Stimulated activated CD8-positive, alpha-beta memory T cell treated with anti-CD3 and anti-CD28 coated beads, Interleukin-2, amount 100 ng/mL, for 48 hours (primary cell): Measurements from ENCODE around the gene FAM98B.
"Not testable (repeated sequence)": the region's sequence is repeated elsewhere in the genome, so short reads cannot be mapped to it uniquely, and the experiment has no call there.

Experiments
- DNase-seq, 2 donors: peaks; one replicate each; pipeline ENCODE4 v3.0.0-alpha.2; 2020; ENCODE audit warnings: low read depth in 2 of 2

The FAM98B gene

GRCh38 chr15:38453971-38454695 is at the start of gene FAM98B:
TSS of gene FAM98B (plus strand) at chr15:38454127. CDS start at chr15:38454162, 35 bp downstream.
- peak; percentile 86 to 89 for DNase-seq

DNA sequence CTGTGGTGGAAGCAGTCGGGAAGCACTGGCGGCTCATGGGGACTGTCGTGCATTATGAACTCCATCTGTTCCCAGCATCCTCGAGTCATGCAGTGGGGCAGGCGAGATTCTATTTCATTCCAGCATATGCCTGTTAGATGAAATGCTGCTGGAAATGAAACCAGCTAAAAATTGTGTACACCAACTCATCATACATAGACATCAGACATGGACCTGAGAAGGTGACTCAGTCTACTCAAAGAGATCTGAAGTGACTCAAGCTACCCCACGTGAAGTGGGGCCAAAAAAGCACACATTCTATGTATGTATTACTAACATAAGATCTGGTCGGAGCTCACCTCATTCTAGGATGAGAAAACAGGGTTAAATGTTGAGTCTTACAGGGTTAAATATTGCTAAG is 47.5 kb upstream of the FAM98B start:
- no peak for DNase-seq

DNA sequence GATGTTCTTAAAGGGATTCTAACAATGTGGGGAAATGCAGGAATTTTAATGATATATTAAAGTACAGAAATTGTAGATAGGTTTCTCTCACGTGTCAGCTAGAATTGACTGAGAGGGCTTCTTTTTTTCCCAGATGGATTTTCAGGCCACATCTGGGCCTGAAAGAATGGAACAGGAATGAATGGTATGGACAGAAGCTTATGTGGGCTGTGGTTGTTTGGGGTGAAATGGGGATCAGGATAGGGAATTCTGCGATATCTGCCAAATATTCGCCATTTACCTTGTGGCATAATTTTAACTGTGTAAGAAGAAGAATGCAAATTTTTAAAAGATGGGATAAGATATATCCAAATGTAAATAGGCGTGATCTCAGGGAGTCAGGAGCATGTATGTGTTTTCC is 45.4 kb upstream of the FAM98B start:
- no peak for DNase-seq

DNA sequence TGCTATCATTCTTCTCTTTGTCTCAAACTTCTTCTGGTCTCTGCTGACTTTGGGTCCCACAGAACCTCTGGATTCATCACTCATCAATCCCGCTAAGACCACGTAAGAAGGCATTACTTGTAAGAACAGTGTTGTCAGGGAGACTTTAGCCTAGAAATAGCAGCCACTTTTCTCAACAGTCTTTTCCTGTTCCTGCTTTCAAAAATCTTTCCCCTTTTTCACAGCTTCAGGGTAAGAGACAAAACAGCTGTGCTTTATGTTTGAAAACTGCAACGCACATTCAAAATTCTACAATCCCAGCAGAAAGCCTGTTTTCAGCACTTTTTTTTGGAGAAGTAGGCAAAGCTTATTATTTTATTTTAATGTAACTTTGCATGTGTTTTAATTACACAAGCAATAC is 42.0 kb upstream of the FAM98B start:
- DNase-seq, result no peak

DNA sequence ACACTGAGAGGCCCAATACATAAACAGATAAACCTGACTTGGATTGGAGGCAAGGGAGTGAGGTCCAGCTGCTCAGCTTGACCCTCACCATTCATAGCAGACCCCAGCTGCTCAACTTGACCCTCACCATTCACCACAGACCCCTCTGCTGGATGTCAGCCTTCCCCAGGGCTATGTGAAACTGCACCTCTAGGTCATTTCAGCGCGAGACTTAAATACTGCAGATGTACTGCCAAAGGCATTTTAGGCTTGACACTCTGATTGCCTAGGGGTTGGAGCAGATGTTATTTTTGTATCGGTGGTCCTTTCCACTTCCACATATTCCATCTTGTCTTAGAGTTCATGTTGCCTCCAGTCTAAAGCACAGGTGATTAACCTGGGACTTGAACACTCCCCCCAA is 41.5 kb upstream of the FAM98B start:
- no peak for DNase-seq

DNA sequence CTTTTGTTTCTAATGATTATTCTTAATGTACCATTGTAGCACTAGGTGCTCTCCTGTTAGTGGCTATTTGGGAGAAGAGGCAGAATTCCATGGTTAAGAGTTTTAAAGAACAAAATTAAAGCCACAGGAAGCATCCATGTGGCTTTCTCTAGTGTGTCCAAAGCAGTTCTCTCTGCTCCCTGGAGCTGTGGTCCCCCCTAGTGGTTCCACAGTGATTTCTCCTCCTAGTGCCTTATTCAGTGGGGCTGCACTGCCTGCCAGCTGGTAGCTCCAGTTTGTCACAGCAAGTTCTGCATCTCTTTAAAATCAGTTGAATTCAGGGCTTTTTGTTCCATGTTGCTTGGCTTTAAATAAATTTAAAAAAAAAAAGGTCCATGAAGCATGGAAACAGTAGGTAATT is 39.6 kb upstream of the FAM98B start:
- DNase-seq, result no peak

DNA sequence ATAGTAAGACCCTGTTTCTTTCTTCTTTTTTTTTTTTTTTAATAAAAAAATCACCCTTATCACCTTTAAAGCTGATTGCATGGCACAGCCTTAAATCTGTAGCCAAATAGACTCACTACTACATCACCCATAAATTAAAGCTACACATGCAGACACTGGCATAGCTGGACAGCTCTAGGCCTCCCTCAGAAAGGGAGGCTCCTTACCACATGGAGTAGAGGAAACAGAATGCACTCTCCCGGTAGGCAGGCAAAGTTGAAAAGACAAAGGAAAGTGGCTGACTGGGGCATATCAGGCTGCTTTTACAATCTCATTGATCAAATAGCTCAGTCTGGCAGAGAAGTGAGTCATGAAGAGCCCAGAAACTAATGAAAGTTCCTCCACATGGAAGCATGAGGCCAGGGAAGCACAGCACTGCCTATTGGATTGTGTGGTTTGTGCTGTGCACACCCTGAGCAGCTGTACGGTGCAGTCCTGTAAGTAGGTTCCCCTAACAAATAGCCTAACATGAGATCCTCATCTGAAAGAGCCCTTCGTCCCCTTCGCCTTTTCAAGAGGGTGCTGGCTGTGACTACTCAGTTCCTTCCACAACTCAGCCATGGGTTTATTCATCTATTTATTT is 32.7 kb upstream of the FAM98B start:
- DNase-seq, result no peak

GRCh38 chr15:38424101-38424552 is 29.8 kb upstream of the FAM98B start:
- no peak for DNase-seq

GRCh38 chr15:38425269-38425668 is 28.7 kb upstream of the FAM98B start:
- no peak for DNase-seq

- DNase-seq, result no peak
Observed at GRCh38 chr15:38427380-38427779, 26.5 kb upstream of the FAM98B start.

DNA sequence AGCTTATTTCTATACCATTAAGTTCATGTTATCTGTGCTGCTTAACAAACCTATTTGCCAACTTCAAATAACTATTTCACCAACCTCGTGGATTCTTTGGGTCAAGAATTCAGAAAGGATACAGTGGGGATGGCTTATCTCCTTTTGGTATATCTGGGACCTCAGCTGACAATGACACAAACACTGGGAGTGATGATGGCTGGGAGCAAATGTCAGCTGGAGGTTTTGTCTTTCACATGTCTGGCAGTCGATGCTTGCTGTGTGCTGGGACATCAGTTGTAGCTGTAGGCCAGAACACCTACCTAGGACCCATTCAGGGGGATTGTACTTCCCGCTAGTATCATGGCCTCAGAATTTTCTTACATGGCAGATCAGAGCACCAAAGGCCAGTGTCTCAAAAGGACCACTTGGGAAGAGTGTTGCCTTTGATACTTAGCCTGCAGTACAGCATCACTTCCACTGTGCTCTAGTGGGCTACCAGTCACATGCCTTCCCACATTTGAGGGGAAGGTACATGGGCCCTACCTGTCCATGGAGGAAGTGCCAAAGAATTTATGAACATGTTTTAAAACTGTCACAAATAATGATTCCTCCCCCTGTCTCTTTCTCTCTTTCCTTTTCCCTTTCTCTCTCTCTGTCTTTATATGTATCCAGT is 23.7 kb upstream of the FAM98B start:
- DNase-seq, result no peak

GRCh38 chr15:38436993-38437392 is 16.9 kb upstream of the FAM98B start:
- DNase-seq, result no peak

DNA sequence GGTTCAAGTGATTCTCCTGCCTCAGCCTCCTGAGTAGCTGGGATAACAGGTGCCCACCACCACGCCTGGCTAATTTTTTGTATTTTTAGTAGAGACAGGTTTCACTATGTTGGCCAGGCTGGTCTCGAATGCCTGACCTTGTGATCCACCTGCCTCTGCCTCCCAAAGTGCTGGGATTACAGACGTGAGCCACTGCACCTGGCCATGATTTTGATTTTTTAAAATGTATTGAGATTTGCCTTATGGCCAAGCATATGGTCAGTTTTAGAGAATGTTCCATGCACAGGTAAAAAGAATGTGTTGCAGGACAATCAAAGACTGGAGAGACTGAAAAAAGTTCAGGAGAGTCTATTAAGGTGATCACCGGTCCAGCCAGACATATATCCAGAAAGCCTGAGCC is 16.3 kb upstream of the FAM98B start:
- not testable (repeated sequence) for DNase-seq

- no peak for DNase-seq
Observed at GRCh38 chr15:38438031-38438986, 15.6 kb upstream of the FAM98B start.

- DNase-seq, result no peak
Observed at GRCh38 chr15:38440353-38441129, 13.4 kb upstream of the FAM98B start.

GRCh38 chr15:38441130-38441519 is 12.8 kb upstream of the FAM98B start:
- no peak for DNase-seq

- DNase-seq, result no peak
Observed at GRCh38 chr15:38454696-38455090, 766 bp downstream of the FAM98B start.

GRCh38 chr15:38455092-38455491 is 1.2 kb downstream of the FAM98B start:
- DNase-seq, result no peak

GRCh38 chr15:38458646-38459045 is 4.7 kb downstream of the FAM98B start:
- DNase-seq, result no peak

GRCh38 chr15:38459480-38459879 is 5.6 kb downstream of the FAM98B start:
- no peak for DNase-seq

- no peak for DNase-seq
Observed at GRCh38 chr15:38460543-38460942, 6.6 kb downstream of the FAM98B start.
